Heart right ventricle (tissue), 16 donors: ENCODE results near the gene CRISP2. TPM values are rescaled to one million over a fixed set of nuclear protein-coding genes. Genes with fewer than 3 reads are reported as not detected.
"Not testable (repeated sequence)": the region's sequence is repeated elsewhere in the genome, so short reads cannot be mapped to it uniquely, and the experiment has no call there.

Source experiments
- ATAC-seq, 8 donors: fragments of 200-7000 bp; cut with Tn5 transposase; one replicate each; pipeline ENCODE4 v1.9.1; 2020; ENCODE audit warnings: mild to moderate bottlenecking in 8 of 8, moderate library complexity in 8 of 8, moderate number of reproducible peaks in 1 of 8
- DNase-seq, 2 donors: peaks; one replicate each; pipeline ENCODE4 v3.0.0-alpha.2; 2020
- H3K27ac ChIP-seq, 10 donors: fragments of 200-600 bp; sonication (generic) in 2 of 10; one replicate each; pipeline versions ENCODE4 v1.5.0 to v1.8.0; 2020 to 2022; ENCODE audit warnings: mild to moderate bottlenecking in 3 of 10
- H3K27me3 ChIP-seq, 7 donors: fragments of 200-600 bp; one replicate each; pipeline ENCODE4 v1.8.0; 2021 to 2022; ENCODE audit warnings: mild to moderate bottlenecking in 2 of 7
- H3K36me3 ChIP-seq, 9 donors: fragments of 200-600 bp; sonication (generic) in 1 of 9; one replicate each; pipeline versions ENCODE4 v1.5.0 to v1.8.0; 2020 to 2022; ENCODE audit warnings: mild to moderate bottlenecking in 2 of 9
- H3K4me1 ChIP-seq, 9 donors: fragments of 200-600 bp; sonication (generic) in 1 of 9; one replicate each; pipeline versions ENCODE4 v1.5.0 to v1.8.0; 2020 to 2022; ENCODE audit warnings: mild to moderate bottlenecking in 4 of 9
- H3K4me3 ChIP-seq, 10 donors: fragments of 200-600 bp; sonication (generic) in 2 of 10; one replicate each; pipeline versions ENCODE4 v1.5.0 to v1.8.0; 2020 to 2022; ENCODE audit warnings: mild to moderate bottlenecking in 7 of 10, moderate library complexity in 2 of 10
- H3K9me3 ChIP-seq, 11 donors: fragments of 200-600 bp in 10 of 11; sonication (generic) in 2 of 11; one replicate each; pipeline versions ENCODE4 v1.5.0 to v1.8.0; 2013 to 2022; ENCODE audit warnings: mild to moderate bottlenecking in 2 of 11, control low read depth in 1 of 11, moderate library complexity in 1 of 11
- WGBS, 2 donors: extraction: QIAGEN DNeasy Blood & Tissue Kit; methylation state at CpG; one replicate each; pipeline ENCODE4 v1.1.7; 2013; ENCODE audit warnings: inconsistent platforms in 1 of 2; 5-methylcytosine and 5-hydroxymethylcytosine counted together
- intact Hi-C, 10 donors: fragments of 100-400 bp; cut with DNase I; formaldehyde crosslinking; loops; one replicate each; pipeline versions ENCODE4 v1.11.1 to v1.14.2; 2022
- polyA plus RNA-seq, 2 donors: library from polyadenylated mRNA; stranded (reverse); fragments of 200-250 nt; gene quantifications; one replicate each; pipeline ENCODE4 v1.2.3, GENCODE V29; 2013
- total RNA-seq, 10 donors: library from RNA; stranded (reverse); fragmentation: NEBNext Ultra II Directional in 3 of 10; extraction: Animal tissue kit (Norgen Biotek cat#: 25700) in 3 of 10; gene quantifications; one replicate each; pipeline versions ENCODE4 v1.2.1 to v1.2.4, GENCODE V29; 2021 to 2023
- TF ChIP-seq, protein P1 (sequence below), 9 donors: fragments of 200-600 bp; sonication (generic) in 2 of 9; IDR thresholded peaks; one replicate each; pipeline versions ENCODE4 v1.5.0 to v1.8.0; 2021 to 2022; ENCODE audit warnings: antibody characterized with exemption in 9 of 9, mild to moderate bottlenecking in 5 of 9, moderate library complexity in 1 of 9
- donor health status: Arrhythmogenic right ventricular cardiomyopathy.
- donor health status: ischemic (EF 13 %, LVEDD 7.1; RV severe dilation, severe dysfunction).
- donor health status: healthy with polysubstance abuse.
- donor health status: DM: no; HTN: yes; CAD: no.
- donor health status: DM: no; HTN: no; CAD: no.
- donor health status: ischemic (EF 25% LVEDD 6.9; RV normal size, moderate dysfunction).
- donor health status: ischemic (EF 25% LVEDD 5.7; RV mildly dilated, moderate dysfunction).
- donor health status: healthy.
- donor health status: DM: yes; HTN: yes; CAD: no.
- donor health status: Ischemic cardiomyopathy.
- donor health status: ischemic (EF 35%, LVEDD 5.7; RV mildly dilated, moderate dysfunction).
- donor health status: nonischemic (EF 11% LVEDD 7.7; RV severe dilation, severe dysfunction).
- donor health status: DM: yes; HTN: yes; CAD: no.
- donor health status: PGD.
- donor health status: ischemic (EF 29% LVEDD 5.4; RV normal size, mild dysfunction).
- donor health status: nonischemic (EF 23%, LVEDD 6.1; RV moderate dilation, normal function).

Gene CRISP2
- total and polyA plus RNA-seq, 12 donors = not detected

GRCh38 chr6:49736017-49736508 lies 22.7 kb upstream of the CRISP2 start:
- Histone ChIP-seq H3K4me1 (no peaks in the 10 kb centered on the region), H3K27ac (no peak overlapping the region), H3K9me3 (no peaks in the 10 kb centered on the region), H3K36me3 (no peaks in the 10 kb centered on the region), H3K27me3 (no peaks in the 10 kb centered on the region), H3K4me3 (no peak overlapping the region)
- WGBS, 2 donors = 41 to 52% methylated on average over 4 of the region's 4 CpGs
- ATAC-seq (no peak), DNase-seq (no peak)
- TF ChIP-seq, protein P1, sequence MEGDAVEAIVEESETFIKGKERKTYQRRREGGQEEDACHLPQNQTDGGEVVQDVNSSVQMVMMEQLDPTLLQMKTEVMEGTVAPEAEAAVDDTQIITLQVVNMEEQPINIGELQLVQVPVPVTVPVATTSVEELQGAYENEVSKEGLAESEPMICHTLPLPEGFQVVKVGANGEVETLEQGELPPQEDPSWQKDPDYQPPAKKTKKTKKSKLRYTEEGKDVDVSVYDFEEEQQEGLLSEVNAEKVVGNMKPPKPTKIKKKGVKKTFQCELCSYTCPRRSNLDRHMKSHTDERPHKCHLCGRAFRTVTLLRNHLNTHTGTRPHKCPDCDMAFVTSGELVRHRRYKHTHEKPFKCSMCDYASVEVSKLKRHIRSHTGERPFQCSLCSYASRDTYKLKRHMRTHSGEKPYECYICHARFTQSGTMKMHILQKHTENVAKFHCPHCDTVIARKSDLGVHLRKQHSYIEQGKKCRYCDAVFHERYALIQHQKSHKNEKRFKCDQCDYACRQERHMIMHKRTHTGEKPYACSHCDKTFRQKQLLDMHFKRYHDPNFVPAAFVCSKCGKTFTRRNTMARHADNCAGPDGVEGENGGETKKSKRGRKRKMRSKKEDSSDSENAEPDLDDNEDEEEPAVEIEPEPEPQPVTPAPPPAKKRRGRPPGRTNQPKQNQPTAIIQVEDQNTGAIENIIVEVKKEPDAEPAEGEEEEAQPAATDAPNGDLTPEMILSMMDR (IDR thresholded peaks at IDR 0.05) = no peak
- intact Hi-C loops = no loop called here

GRCh38 chr6:49733680-49734079 lies 20.3 kb upstream of the CRISP2 start:
- DNase-seq (no peak), ATAC-seq (no peak)
- no peaks in the 10 kb centered on the region for H3K9me3 ChIP-seq
- H3K27me3 ChIP-seq = no peaks in the 10 kb centered on the region
- H3K4me1 ChIP-seq = no peaks in the 10 kb centered on the region
- 40 to 69% methylated on average over 2 of the region's 2 CpGs for WGBS, 2 donors
- TF ChIP-seq, protein P1 (IDR thresholded peaks at IDR 0.05) = no peak
- intact Hi-C loops = no loop called here
- H3K36me3 ChIP-seq = no peaks in the 10 kb centered on the region
- no peak overlapping the region for H3K27ac ChIP-seq
- H3K4me3 ChIP-seq = no peak overlapping the region

- H3K9me3 ChIP-seq = no peaks in the 10 kb centered on the region
- TF ChIP-seq, protein P1 (IDR thresholded peaks at IDR 0.05) = no peak
- intact Hi-C loops = no loop called here
- H3K27ac ChIP-seq = no peak overlapping the region
- no peaks in the 10 kb centered on the region for H3K36me3 ChIP-seq
- H3K27me3 ChIP-seq = no peaks in the 10 kb centered on the region
- no peaks in the 10 kb centered on the region for H3K4me1 ChIP-seq
- 52 to 59% methylated on average over 3 of the region's 3 CpGs for WGBS, 2 donors
- H3K4me3 ChIP-seq = no peak overlapping the region
- ATAC-seq = no peak
- no peak for DNase-seq
Measured at GRCh38 chr6:49732781-49733180, 19.4 kb upstream of the CRISP2 start.

- no peaks in the 10 kb centered on the region for H3K27me3 ChIP-seq
- H3K27ac ChIP-seq = no peak overlapping the region
- H3K9me3 ChIP-seq = no peaks in the 10 kb centered on the region
- TF ChIP-seq, protein P1 (IDR thresholded peaks at IDR 0.05) = no peak
- H3K4me1 ChIP-seq = no peaks in the 10 kb centered on the region
- ATAC-seq (no peak), DNase-seq (no peak)
- no peaks in the 10 kb centered on the region for H3K36me3 ChIP-seq
- intact Hi-C loops = no loop called here
- no peak overlapping the region for H3K4me3 ChIP-seq
Measured at GRCh38 chr6:49730251-49730650, 16.9 kb upstream of the CRISP2 start.

DNA sequence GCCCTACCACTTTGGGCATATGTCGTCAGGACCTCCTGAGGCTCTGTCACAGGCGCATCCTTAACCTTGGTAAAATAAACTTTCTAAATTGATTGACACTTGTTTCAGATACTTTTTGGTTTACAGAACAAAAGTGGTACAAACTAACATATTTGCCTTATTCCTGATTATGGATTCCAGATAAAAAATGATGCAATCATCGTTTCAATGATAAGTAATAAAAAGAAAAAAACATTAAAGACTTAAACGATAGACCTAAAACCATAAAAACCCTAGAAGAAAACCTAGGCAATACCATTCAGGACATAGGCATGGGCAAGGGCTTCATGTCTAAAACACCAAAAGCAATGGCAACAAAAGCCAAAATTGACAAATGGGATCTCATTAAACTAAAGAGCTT lies 10.6 kb upstream of the CRISP2 start:
- peaks cover 0 to 25% (median 0%) of the 10 kb centered on the region in 11 donors for H3K9me3 ChIP-seq
- DNase-seq, H3K4me3 ChIP-seq, H3K27ac ChIP-seq, H3K4me1 ChIP-seq, H3K27me3 ChIP-seq, intact Hi-C loops, H3K36me3 ChIP-seq, ATAC-seq: not testable (repeated sequence)
- WGBS, 2 donors = 60 to 72% methylated on average over 4 of the region's 4 CpGs
